ENCODE results near the gene NCS1. TPM values are rescaled to one million over a fixed set of nuclear protein-coding genes. Genes with fewer than 3 reads are reported as not detected.

Gene NCS1
- total RNA-seq, 1 donor from 2014 or later, result 37.7 TPM

- Mint-ChIP-seq H3K27ac (ENCODE audit: unreplicated experiment) (no peak overlapping the region), H3K9me3 (ENCODE audit: unreplicated experiment) (no peaks in the 10 kb centered on the region), H3K4me1 (ENCODE audit: unreplicated experiment) (peaks cover 10% of the 10 kb centered on the region), H3K36me3 (ENCODE audit: unreplicated experiment) (peaks cover 18% of the 10 kb centered on the region), H3K27me3 (ENCODE audit: unreplicated experiment) (no peaks in the 10 kb centered on the region), H3K4me3 (ENCODE audit: unreplicated experiment) (no peak overlapping the region)
- DNase-seq (ENCODE audit: extremely low spot score, unreplicated experiment), result no peak
- TF ChIP-seq, protein P1, sequence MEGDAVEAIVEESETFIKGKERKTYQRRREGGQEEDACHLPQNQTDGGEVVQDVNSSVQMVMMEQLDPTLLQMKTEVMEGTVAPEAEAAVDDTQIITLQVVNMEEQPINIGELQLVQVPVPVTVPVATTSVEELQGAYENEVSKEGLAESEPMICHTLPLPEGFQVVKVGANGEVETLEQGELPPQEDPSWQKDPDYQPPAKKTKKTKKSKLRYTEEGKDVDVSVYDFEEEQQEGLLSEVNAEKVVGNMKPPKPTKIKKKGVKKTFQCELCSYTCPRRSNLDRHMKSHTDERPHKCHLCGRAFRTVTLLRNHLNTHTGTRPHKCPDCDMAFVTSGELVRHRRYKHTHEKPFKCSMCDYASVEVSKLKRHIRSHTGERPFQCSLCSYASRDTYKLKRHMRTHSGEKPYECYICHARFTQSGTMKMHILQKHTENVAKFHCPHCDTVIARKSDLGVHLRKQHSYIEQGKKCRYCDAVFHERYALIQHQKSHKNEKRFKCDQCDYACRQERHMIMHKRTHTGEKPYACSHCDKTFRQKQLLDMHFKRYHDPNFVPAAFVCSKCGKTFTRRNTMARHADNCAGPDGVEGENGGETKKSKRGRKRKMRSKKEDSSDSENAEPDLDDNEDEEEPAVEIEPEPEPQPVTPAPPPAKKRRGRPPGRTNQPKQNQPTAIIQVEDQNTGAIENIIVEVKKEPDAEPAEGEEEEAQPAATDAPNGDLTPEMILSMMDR (IDR thresholded peaks at IDR 0.05), result no peak
These were observed 60.8 kb downstream of the NCS1 start for GRCh38 chr9:130232899-130233586.

- TF ChIP-seq, protein P1 (IDR thresholded peaks at IDR 0.05), result no peak
- Mint-ChIP-seq H3K4me1 (ENCODE audit: unreplicated experiment) (peaks cover 10% of the 10 kb centered on the region), H3K4me3 (ENCODE audit: unreplicated experiment) (no peak overlapping the region), H3K36me3 (ENCODE audit: unreplicated experiment) (peaks cover 16% of the 10 kb centered on the region), H3K27me3 (ENCODE audit: unreplicated experiment) (no peaks in the 10 kb centered on the region), H3K27ac (ENCODE audit: unreplicated experiment) (no peak overlapping the region), H3K9me3 (ENCODE audit: unreplicated experiment) (no peaks in the 10 kb centered on the region)
- no peak for DNase-seq (ENCODE audit: extremely low spot score, unreplicated experiment)
These were observed 61.4 kb downstream of the NCS1 start for GRCh38 chr9:130233587-130233945.

GRCh38 chr9:130234340-130235260 is 62.4 kb downstream of the NCS1 start:
- no peak overlapping the region for H3K4me3 Mint-ChIP-seq (ENCODE audit: unreplicated experiment)
- H3K4me1 Mint-ChIP-seq (ENCODE audit: unreplicated experiment), result peaks cover 11% of the 10 kb centered on the region
- TF ChIP-seq, protein P1 (IDR thresholded peaks at IDR 0.05), result no peak
- H3K27me3 Mint-ChIP-seq (ENCODE audit: unreplicated experiment), result no peaks in the 10 kb centered on the region
- H3K27ac Mint-ChIP-seq (ENCODE audit: unreplicated experiment), result no peak overlapping the region
- H3K9me3 Mint-ChIP-seq (ENCODE audit: unreplicated experiment), result no peaks in the 10 kb centered on the region
- DNase-seq (ENCODE audit: extremely low spot score, unreplicated experiment), result no peak
- peaks cover 15% of the 10 kb centered on the region for H3K36me3 Mint-ChIP-seq (ENCODE audit: unreplicated experiment)

DNA sequence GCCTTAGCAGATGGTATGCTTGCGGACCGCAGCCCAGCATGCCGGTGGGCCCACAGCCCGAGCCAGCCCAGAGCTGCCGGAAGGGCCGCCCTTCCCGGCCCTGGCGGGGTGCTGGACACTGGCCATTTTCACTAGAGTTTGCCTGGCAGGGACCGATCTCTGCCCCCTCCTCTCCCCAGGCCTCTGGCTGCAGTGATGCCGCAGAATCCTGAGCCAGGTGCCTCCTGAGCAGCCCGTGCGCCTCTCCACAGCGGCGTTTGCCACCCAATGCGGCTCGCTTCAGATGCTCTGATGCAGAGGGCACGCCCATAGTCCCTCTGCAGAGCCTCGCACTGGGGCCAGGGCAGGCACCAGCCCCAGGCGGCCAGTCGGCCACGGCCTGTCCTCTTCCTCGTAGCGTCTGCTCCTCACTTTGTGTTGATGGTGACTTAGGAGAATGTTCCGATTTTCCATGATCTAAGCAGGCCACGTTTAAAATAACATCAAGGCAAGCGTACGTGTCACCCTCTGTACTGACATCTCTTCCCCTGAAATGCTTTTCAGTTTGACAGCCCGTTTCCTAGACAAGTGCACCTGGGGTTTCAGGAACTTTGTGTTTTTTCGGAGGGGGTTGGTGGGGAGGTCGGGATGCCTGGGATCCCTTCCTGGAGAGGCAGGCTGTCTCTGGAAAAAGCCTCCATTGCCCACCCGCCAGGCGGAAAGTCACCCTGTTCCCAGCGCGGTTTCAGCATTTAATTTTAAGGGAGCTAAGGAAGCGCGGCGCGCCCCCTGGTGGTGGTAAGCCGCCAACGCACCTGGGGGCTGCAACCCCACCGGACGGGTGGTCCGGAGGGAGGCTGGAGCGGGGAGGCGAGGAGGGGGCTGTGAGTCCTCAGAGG is 63.6 kb downstream of the NCS1 start:
- peak overlapping the region; percentile 38 for H3K27ac Mint-ChIP-seq (ENCODE audit: unreplicated experiment)

More for the DNA sequence above, 63.6 kb downstream of the NCS1 start:
- peaks cover 12% of the 10 kb centered on the region for H3K36me3 Mint-ChIP-seq (ENCODE audit: unreplicated experiment)
- DNase-seq (ENCODE audit: extremely low spot score, unreplicated experiment), result no peak
- TF ChIP-seq, protein P1 (IDR thresholded peaks at IDR 0.05), result peak; percentile 99
- H3K9me3 Mint-ChIP-seq (ENCODE audit: unreplicated experiment), result no peaks in the 10 kb centered on the region
- H3K4me3 Mint-ChIP-seq (ENCODE audit: unreplicated experiment), result no peak overlapping the region
- peaks cover 16% of the 10 kb centered on the region for H3K4me1 Mint-ChIP-seq (ENCODE audit: unreplicated experiment)
- no peaks in the 10 kb centered on the region for H3K27me3 Mint-ChIP-seq (ENCODE audit: unreplicated experiment)
